Adipocyte (in vitro differentiated cells): ENCODE data around the gene TNS1.

Experiments
- DNase-seq: peaks from one replicate; pipeline ENCODE4 v3.0.0-alpha.2; 2015; ENCODE audit warnings: low read depth
- H3K27me3 ChIP-seq: replicated peaks from 2 replicates; pipeline ENCODE4 v1.7.0; 2013; ENCODE audit warnings: mild to moderate bottlenecking, low read length, moderate library complexity; ENCODE audit not compliant: control insufficient read depth, insufficient read depth
- H3K36me3 ChIP-seq: 2 replicates; pipeline ENCODE4 v1.7.0; 2013; ENCODE audit warnings: low read length, mild to moderate bottlenecking, moderate library complexity; ENCODE audit not compliant: control insufficient read depth, insufficient read depth, severe bottlenecking
- H3K4me1 ChIP-seq: 2 replicates; pipeline ENCODE4 v1.7.0; 2013; ENCODE audit warnings: mild to moderate bottlenecking, low read length, moderate library complexity; ENCODE audit not compliant: control insufficient read depth, insufficient read depth
- H3K4me3 ChIP-seq: 2 replicates; pipeline ENCODE4 v1.7.0; 2013; ENCODE audit warnings: mild to moderate bottlenecking, low read length, moderate library complexity
- H3K9ac ChIP-seq: 2 replicates; pipeline ENCODE4 v1.7.0; 2013; ENCODE audit warnings: mild to moderate bottlenecking, low read length, moderate library complexity
- H3K9me3 ChIP-seq: 2 replicates; pipeline ENCODE4 v1.7.0; 2013; ENCODE audit warnings: mild to moderate bottlenecking, low read length, moderate library complexity; ENCODE audit not compliant: control insufficient read depth

The TNS1 gene

GRCh38 chr2:217993817-217994463, 8.9 kb downstream of the TNS1 start:
- Histone ChIP-seq H3K4me1 (peaks cover 73% of the 10 kb centered on the region), H3K36me3 (peaks cover 44% of the 10 kb centered on the region), H3K4me3 (peak overlapping the region; percentile 48), H3K27me3 (no peaks in the 10 kb centered on the region), H3K9ac (peak overlapping the region; percentile 91), H3K9me3 (no peaks in the 10 kb centered on the region)
- DNase-seq, result peak; percentile 81

GRCh38 chr2:217993138-217993537, 9.7 kb downstream of the TNS1 start:
- H3K36me3 ChIP-seq, result peaks cover 51% of the 10 kb centered on the region
- H3K9ac ChIP-seq, result peak overlapping the region; percentile 91
- DNase-seq, result peak; percentile 69
- peaks cover 73% of the 10 kb centered on the region for H3K4me1 ChIP-seq
- no peaks in the 10 kb centered on the region for H3K9me3 ChIP-seq
- H3K27me3 ChIP-seq, result no peaks in the 10 kb centered on the region
- H3K4me3 ChIP-seq, result peak overlapping the region; percentile 30

GRCh38 chr2:217992061-217992460, 10.7 kb downstream of the TNS1 start:
- DNase-seq, result no peak
- Histone ChIP-seq H3K36me3 (peaks cover 53% of the 10 kb centered on the region), H3K9me3 (no peaks in the 10 kb centered on the region), H3K27me3 (no peaks in the 10 kb centered on the region), H3K9ac (peak overlapping the region; percentile 91), H3K4me3 (no peak overlapping the region), H3K4me1 (peaks cover 71% of the 10 kb centered on the region)

GRCh38 chr2:217990791-217991465, 11.9 kb downstream of the TNS1 start:
- H3K27me3 ChIP-seq, result no peaks in the 10 kb centered on the region
- peak overlapping the region; percentile 76 for H3K9ac ChIP-seq
- H3K9me3 ChIP-seq, result no peaks in the 10 kb centered on the region
- H3K4me3 ChIP-seq, result no peak overlapping the region
- no peak for DNase-seq
- H3K4me1 ChIP-seq, result peaks cover 61% of the 10 kb centered on the region
- H3K36me3 ChIP-seq, result peaks cover 65% of the 10 kb centered on the region

GRCh38 chr2:217990389-217990788, 12.4 kb downstream of the TNS1 start:
- DNase-seq, result no peak
- Histone ChIP-seq H3K4me3 (no peak overlapping the region), H3K36me3 (peaks cover 69% of the 10 kb centered on the region), H3K4me1 (peaks cover 55% of the 10 kb centered on the region), H3K27me3 (no peaks in the 10 kb centered on the region), H3K9ac (peak overlapping the region; percentile 76), H3K9me3 (no peaks in the 10 kb centered on the region)

- H3K36me3 ChIP-seq, result peaks cover 69% of the 10 kb centered on the region
- H3K27me3 ChIP-seq, result no peaks in the 10 kb centered on the region
- peaks cover 47% of the 10 kb centered on the region for H3K4me1 ChIP-seq
- no peak overlapping the region for H3K4me3 ChIP-seq
- no peaks in the 10 kb centered on the region for H3K9me3 ChIP-seq
- peak overlapping the region; percentile 76 for H3K9ac ChIP-seq
- no peak for DNase-seq
These were observed 13.4 kb downstream of the TNS1 start for GRCh38 chr2:217989221-217989948.

GRCh38 chr2:217988840-217989204, 14.0 kb downstream of the TNS1 start:
- H3K27me3 ChIP-seq, result no peaks in the 10 kb centered on the region
- peaks cover 42% of the 10 kb centered on the region for H3K4me1 ChIP-seq
- H3K9ac ChIP-seq, result peak overlapping the region; percentile 76
- H3K9me3 ChIP-seq, result no peaks in the 10 kb centered on the region
- DNase-seq, result no peak
- H3K4me3 ChIP-seq, result no peak overlapping the region
- peaks cover 74% of the 10 kb centered on the region for H3K36me3 ChIP-seq

GRCh38 chr2:217988014-217988839, 14.6 kb downstream of the TNS1 start:
- Histone ChIP-seq H3K4me3 (peak overlapping the region; percentile 60), H3K9me3 (no peaks in the 10 kb centered on the region), H3K4me1 (peaks cover 36% of the 10 kb centered on the region), H3K36me3 (peaks cover 80% of the 10 kb centered on the region), H3K27me3 (no peaks in the 10 kb centered on the region), H3K9ac (peak overlapping the region; percentile 76)
- peak; percentile 92 for DNase-seq

GRCh38 chr2:217987391-217987790, 15.4 kb downstream of the TNS1 start:
- H3K4me1 ChIP-seq, result peaks cover 27% of the 10 kb centered on the region
- no peak for DNase-seq
- no peak overlapping the region for H3K4me3 ChIP-seq
- peaks cover 77% of the 10 kb centered on the region for H3K36me3 ChIP-seq
- peak overlapping the region; percentile 76 for H3K9ac ChIP-seq
- no peaks in the 10 kb centered on the region for H3K27me3 ChIP-seq
- H3K9me3 ChIP-seq, result no peaks in the 10 kb centered on the region

- H3K27me3 ChIP-seq, result no peaks in the 10 kb centered on the region
- no peak overlapping the region for H3K4me3 ChIP-seq
- DNase-seq, result no peak
- no peaks in the 10 kb centered on the region for H3K9me3 ChIP-seq
- no peak overlapping the region for H3K9ac ChIP-seq
- H3K36me3 ChIP-seq, result peaks cover 76% of the 10 kb centered on the region
- peaks cover 29% of the 10 kb centered on the region for H3K4me1 ChIP-seq
These were observed 16.4 kb downstream of the TNS1 start for GRCh38 chr2:217986256-217986961.
